Pancreas (tissue), 10 donors: ENCODE results near the gene S100A13. TPM values are rescaled to one million over a fixed set of nuclear protein-coding genes. Genes with fewer than 3 reads are reported as not detected.

Experiments used
- ATAC-seq, 4 donors: fragments of 200-7000 bp; cut with Tn5 transposase; one replicate each; pipeline versions ENCODE4 v1.8.0 to v1.9.1; 2020; ENCODE audit warnings: mild to moderate bottlenecking in 4 of 4, moderate library complexity in 4 of 4
- DNase-seq, 6 donors: peaks; one replicate each; pipeline ENCODE4 v3.0.0-alpha.2; 2020
- FAIRE-seq: peaks from 2 replicates; lab custom pipeline; 2012; peaks lifted over from hg19 to GRCh38; lab: Jason Lieb, UNC
- H3K27ac ChIP-seq, 4 donors: fragments of 200-600 bp; sonication (generic); 1 replicate in 3 of 4; 2 replicates in 1 of 4; pipeline versions ENCODE4 v1.5.0 to v1.8.0; 2020
- H3K27me3 ChIP-seq, 4 donors: fragments of 200-600 bp; one replicate each; pipeline ENCODE4 v1.8.0; 2021
- H3K36me3 ChIP-seq, 3 donors: fragments of 200-600 bp; sonication (generic) in 1 of 3; one replicate each; pipeline versions ENCODE4 v1.5.0 to v1.8.0; 2020 to 2021
- H3K4me1 ChIP-seq, 3 donors: fragments of 200-600 bp; one replicate each; pipeline ENCODE4 v1.8.0; 2021
- H3K4me3 ChIP-seq, 4 donors: fragments of 200-600 bp; sonication (generic) in 2 of 4; one replicate each; pipeline versions ENCODE4 v1.5.0 to v1.8.0; 2020 to 2021
- H3K9me3 ChIP-seq, 4 donors: fragments of 200-600 bp; one replicate each; pipeline ENCODE4 v1.8.0; 2021
- CTCF ChIP-seq, 4 donors: fragments of 200-600 bp; sonication (generic) in 3 of 4; IDR thresholded peaks; one replicate each; pipeline versions ENCODE4 v1.5.0 to v1.8.0; 2021; ENCODE audit warnings: antibody characterized with exemption in 4 of 4
- WGBS, 2 donors: extraction: QIAGEN DNeasy Blood & Tissue Kit; methylation state at CpG; one replicate each; pipeline ENCODE4 v1.1.7; 2013; 5-methylcytosine and 5-hydroxymethylcytosine counted together
- intact Hi-C, 3 donors: fragments of 100-400 bp; cut with DNase I; formaldehyde crosslinking; loops; one replicate each; pipeline versions ENCODE4 v1.11.1 to v1.14.2; 2022
- polyA plus RNA-seq, 2 donors: library from polyadenylated mRNA; stranded (reverse); fragments of 200-250 nt; gene quantifications; one replicate each; pipeline ENCODE4 v1.2.3, GENCODE V29; 2013
- total RNA-seq, 6 donors: library from RNA; stranded (reverse); fragmentation: NEBNext Ultra II Directional in 4 of 6; extraction: Animal tissue kit (Norgen Biotek cat#: 25700) in 4 of 6; gene quantifications; one replicate each; pipeline versions ENCODE4 v1.2.1 to v1.2.4, GENCODE V29; 2021 to 2023
- donor health status: healthy with polysubstance abuse.
- donor health status: DM: no; HTN: no; CAD: no; lungs with moderate emphysema.
- donor health status: DM: no; HTN: no; CAD: no.
- donor health status: control.
- donor health status: control.
- donor health status: Bipolar disorder and iron deficiency.
- donor health status: DM: yes; HTN: yes; CAD: no.
- donor health status: DM: no; HTN: no; CAD: no.
- donor health status: DM: no; HTN: no; CAD: no.
- donor health status: DM: yes; HTN: yes; CAD: no.

The S100A13 gene
- total and polyA plus RNA-seq, 8 donors, result 22.0 to 125 (median 39.5) TPM

- peak overlapping the region in 1 of 4 donors; percentile 18 for H3K4me3 ChIP-seq
- 80 to 87% methylated on average over 7 of the region's 7 CpGs for WGBS, 2 donors
- ATAC-seq, result no peak
Observed at GRCh38 chr1:153608089-153608682, 19.1 kb downstream of the S100A13 start.

GRCh38 chr1:153607381-153607780 lies 19.9 kb downstream of the S100A13 start:
- Histone ChIP-seq H3K9me3 (no peaks in the 10 kb centered on the region), H3K4me1 (no peaks in the 10 kb centered on the region), H3K27me3 (no peaks in the 10 kb centered on the region), H3K27ac (no peak overlapping the region), H3K4me3 (no peak overlapping the region), H3K36me3 (peaks cover 0 to 11% (median 0%) of the 10 kb centered on the region in 3 donors)
- no peak for DNase-seq
- FAIRE-seq, result no peak
- no peak for ATAC-seq
- intact Hi-C loops, result no loop called here
- TF ChIP-seq CTCF (IDR thresholded peaks at IDR 0.05), result no peak
- WGBS, 2 donors, result 92 to 98% methylated on average over 8 of the region's 8 CpGs

More at GRCh38 chr1:153608089-153608682, 19.1 kb downstream of the S100A13 start:
- DNase-seq (no peak), FAIRE-seq (no peak)
- Histone ChIP-seq H3K27ac (peak overlapping the region in 2 of 4 donors; percentile 46 to 73), H3K4me1 (no peaks in the 10 kb centered on the region), H3K27me3 (no peaks in the 10 kb centered on the region), H3K36me3 (peaks cover 0 to 11% (median 0%) of the 10 kb centered on the region in 3 donors), H3K9me3 (no peaks in the 10 kb centered on the region)
- no peak for TF ChIP-seq CTCF (IDR thresholded peaks at IDR 0.05)
- intact Hi-C loops, result no loop called here

GRCh38 chr1:153606194-153606593 lies 21.1 kb downstream of the S100A13 start:
- ATAC-seq, result no peak
- H3K4me1 ChIP-seq, result no peaks in the 10 kb centered on the region
- no peak overlapping the region for H3K27ac ChIP-seq
- H3K9me3 ChIP-seq, result no peaks in the 10 kb centered on the region
- no peak for FAIRE-seq
- no peaks in the 10 kb centered on the region for H3K27me3 ChIP-seq
- DNase-seq, result no peak
- intact Hi-C loops, result no loop called here
- H3K36me3 ChIP-seq, result peaks cover 0 to 11% (median 0%) of the 10 kb centered on the region in 3 donors
- WGBS, 2 donors, result 94 to 95% methylated on average over 11 of the region's 11 CpGs
- TF ChIP-seq CTCF (IDR thresholded peaks at IDR 0.05), result no peak
- H3K4me3 ChIP-seq, result no peak overlapping the region

GRCh38 chr1:153602749-153603148 lies 24.6 kb downstream of the S100A13 start:
- no peaks in the 10 kb centered on the region for H3K9me3 ChIP-seq
- WGBS, 2 donors, result 90 to 94% methylated on average over 6 of the region's 6 CpGs
- no peak for ATAC-seq
- DNase-seq, result no peak
- no peaks in the 10 kb centered on the region for H3K27me3 ChIP-seq
- no peak overlapping the region for H3K27ac ChIP-seq
- no peak for FAIRE-seq
- no peaks in the 10 kb centered on the region for H3K4me1 ChIP-seq
- TF ChIP-seq CTCF (IDR thresholded peaks at IDR 0.05), result no peak
- H3K4me3 ChIP-seq, result no peak overlapping the region
- peaks cover 0 to 11% (median 0%) of the 10 kb centered on the region in 3 donors for H3K36me3 ChIP-seq
- intact Hi-C loops, result no loop called here

GRCh38 chr1:153599847-153600246 lies 27.5 kb downstream of the S100A13 start:
- no peak for ATAC-seq
- H3K9me3 ChIP-seq, result no peaks in the 10 kb centered on the region
- intact Hi-C loops, result no loop called here
- TF ChIP-seq CTCF (IDR thresholded peaks at IDR 0.05), result no peak
- no peak for DNase-seq
- no peaks in the 10 kb centered on the region for H3K27me3 ChIP-seq
- H3K4me3 ChIP-seq, result no peak overlapping the region
- H3K36me3 ChIP-seq, result no peaks in the 10 kb centered on the region
- WGBS, 2 donors, result 88 to 89% methylated on average over 7 of the region's 7 CpGs
- no peak for FAIRE-seq
- H3K27ac ChIP-seq, result no peak overlapping the region
- no peaks in the 10 kb centered on the region for H3K4me1 ChIP-seq
